Activated naive CD4-positive, alpha-beta T cell treated with anti-CD3 and anti-CD28 coated beads, Interleukin-2, amount 50 U/mL, for 24 hours (primary cell): Measurements from ENCODE around the gene CST7.

Source experiments
- H3K27ac Mint-ChIP-seq: one replicate; pipeline ENCODE4 v1.8.0; 2021; ENCODE audit warnings: mild to moderate bottlenecking, mixed read lengths
- H3K27me3 Mint-ChIP-seq: one replicate; pipeline ENCODE4 v1.8.0; 2021; ENCODE audit warnings: mixed read lengths
- H3K36me3 Mint-ChIP-seq: one replicate; pipeline ENCODE4 v1.8.0; 2021; ENCODE audit warnings: mixed read lengths
- H3K4me1 Mint-ChIP-seq: one replicate; pipeline ENCODE4 v1.8.0; 2021; ENCODE audit warnings: mixed read lengths
- H3K4me3 Mint-ChIP-seq: one replicate; pipeline ENCODE4 v1.8.0; 2021; ENCODE audit warnings: mild to moderate bottlenecking, mixed read lengths
- H3K9me3 Mint-ChIP-seq: one replicate; pipeline ENCODE4 v1.8.0; 2021; ENCODE audit warnings: mixed read lengths

The CST7 gene

DNA sequence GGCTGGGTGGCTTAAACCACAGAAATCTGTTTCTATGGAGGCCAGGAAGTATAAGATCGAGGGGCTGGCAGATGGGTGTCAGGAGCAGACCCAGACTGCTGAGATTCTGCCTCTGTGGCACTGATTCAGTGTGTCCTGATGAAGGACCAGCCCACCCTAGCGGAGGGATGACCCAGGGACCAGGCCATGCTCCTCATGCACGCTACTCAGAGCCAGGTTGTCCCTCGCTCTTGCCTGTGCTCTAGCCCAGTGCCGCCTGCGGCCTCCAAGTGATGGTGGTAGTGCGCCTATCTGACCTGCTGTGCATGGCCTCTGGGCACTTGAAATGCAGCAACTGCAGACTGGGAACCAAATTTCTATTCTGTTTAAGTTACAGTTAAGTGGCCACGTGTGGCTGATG is 56.6 kb downstream of the CST7 start:
- Mint-ChIP-seq H3K27ac (no peak overlapping the region), H3K4me3 (no peak overlapping the region), H3K36me3 (peaks cover 31% of the 10 kb centered on the region), H3K4me1 (peaks cover under 1% of the 10 kb centered on the region), H3K9me3 (peaks cover 6% of the 10 kb centered on the region), H3K27me3 (no peaks in the 10 kb centered on the region)

DNA sequence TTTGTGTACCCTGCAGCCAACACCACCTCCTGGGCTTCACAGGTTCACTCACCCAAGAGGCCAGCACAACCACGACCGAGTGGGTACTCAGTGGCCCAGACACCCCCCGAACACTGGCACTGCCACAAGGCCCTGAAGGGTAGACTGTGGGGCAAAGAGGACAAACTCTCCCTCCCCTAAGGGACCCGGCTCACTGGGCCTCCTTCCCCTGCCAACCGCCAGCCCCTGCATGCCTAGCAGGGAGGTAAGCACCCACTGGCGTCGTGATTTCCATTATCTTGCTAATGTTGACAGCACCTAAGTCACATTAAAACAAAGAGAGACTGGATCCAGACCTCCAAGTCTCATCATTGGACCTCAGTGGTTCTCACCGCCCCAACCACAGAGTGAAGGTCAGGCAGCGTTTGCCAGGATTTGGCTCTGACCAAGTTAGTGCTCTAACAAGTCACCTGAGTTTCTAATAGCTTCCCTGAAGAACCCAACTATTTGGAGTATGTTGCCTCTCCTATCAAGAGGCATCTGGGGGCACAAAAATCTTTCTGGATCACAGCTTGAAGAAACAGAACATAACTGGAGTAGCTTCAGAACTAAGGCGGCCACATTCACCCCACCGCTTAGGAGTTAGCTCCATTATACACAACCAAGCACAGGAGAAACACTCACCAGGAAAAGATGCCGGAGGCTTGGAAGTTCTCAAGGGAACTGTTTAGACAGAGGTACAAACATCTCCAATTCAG is 57.5 kb downstream of the CST7 start:
- H3K4me1 Mint-ChIP-seq: no peaks in the 10 kb centered on the region
- H3K27ac Mint-ChIP-seq: no peak overlapping the region
- no peak overlapping the region for H3K4me3 Mint-ChIP-seq
- peaks cover 6% of the 10 kb centered on the region for H3K9me3 Mint-ChIP-seq
- H3K36me3 Mint-ChIP-seq: peaks cover 31% of the 10 kb centered on the region
- no peaks in the 10 kb centered on the region for H3K27me3 Mint-ChIP-seq

DNA sequence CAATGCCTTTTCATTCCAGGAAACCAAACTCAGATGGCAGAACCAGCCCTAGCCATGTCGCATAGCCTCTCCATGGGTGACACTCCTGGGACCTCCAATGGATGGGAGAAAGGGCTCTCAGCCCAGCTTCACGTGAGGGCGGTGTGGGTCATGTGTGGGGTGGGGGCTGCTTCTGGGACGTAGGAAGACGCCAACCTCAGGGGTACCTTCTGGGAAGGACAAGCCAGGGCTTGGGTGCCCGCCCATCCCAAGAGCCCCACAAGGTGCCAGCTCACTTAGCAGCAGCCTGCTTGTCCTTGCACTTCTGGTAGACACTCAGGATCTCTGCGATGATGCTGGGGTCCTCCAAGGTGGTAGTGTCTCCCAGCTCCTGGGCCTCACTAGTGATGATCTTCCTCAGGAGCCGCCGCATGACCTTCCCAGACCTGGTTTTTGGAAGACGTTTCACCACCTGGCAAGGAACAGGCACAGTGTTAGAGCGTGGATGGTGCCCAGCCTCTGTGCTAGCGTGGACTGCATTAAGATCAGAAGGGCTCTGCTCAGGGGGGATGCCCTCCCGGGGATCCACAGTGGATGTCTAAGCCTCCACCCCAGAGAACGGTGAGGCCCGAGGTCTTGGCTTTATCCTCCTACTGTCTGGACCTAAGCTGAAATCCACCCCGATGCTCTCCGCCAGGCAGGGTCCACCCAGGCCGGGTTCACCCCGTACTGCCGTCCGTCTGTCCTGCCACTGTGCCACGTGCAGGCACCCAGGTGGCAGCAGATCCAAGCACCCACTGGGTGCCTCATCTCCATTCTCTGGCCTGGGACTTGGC is 58.6 kb downstream of the CST7 start:
- no peak overlapping the region for H3K4me3 Mint-ChIP-seq
- H3K27ac Mint-ChIP-seq: no peak overlapping the region
- H3K36me3 Mint-ChIP-seq: peaks cover 25% of the 10 kb centered on the region
- no peaks in the 10 kb centered on the region for H3K27me3 Mint-ChIP-seq
- no peaks in the 10 kb centered on the region for H3K4me1 Mint-ChIP-seq
- H3K9me3 Mint-ChIP-seq: peaks cover 3% of the 10 kb centered on the region

DNA sequence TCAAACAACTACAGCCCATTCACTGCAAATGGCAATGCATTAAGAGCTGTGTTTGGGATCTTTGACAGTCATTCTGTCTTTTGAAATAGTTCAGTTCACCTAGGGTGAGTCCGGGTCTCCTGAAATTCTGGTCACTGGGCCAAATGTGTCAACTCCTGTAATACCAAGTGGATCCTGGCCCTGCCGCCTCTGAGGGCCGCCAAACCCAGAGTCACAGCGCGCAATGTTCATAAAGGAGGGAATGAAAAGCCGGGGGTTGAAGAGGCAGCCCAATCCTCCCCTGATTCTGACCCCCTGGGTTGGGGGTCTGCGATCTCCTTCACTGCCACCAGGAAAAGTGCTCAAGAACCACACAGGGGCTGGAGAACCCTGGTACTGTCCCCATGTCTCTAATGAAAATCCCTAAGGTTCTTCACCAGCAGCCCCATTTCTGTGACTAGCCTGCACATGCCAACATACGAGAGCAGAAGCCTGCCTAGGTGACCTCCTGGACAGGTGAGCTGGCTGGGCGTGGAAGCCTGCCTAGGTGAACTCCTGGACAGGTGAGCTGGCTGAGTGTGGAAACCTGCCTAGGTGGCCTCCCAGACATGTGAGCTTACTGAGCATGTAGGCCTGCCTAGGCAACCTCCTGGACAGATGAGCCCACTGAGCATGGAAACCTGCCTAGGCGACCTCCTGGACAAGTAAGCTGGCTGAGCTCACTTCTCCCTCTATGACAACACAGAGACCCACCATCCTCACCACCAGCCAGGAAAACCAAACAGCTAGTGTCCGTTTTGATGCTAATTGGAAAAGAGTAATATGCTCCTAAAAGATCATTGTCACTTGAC is 59.5 kb downstream of the CST7 start:
- Mint-ChIP-seq H3K36me3 (peaks cover 20% of the 10 kb centered on the region), H3K4me3 (no peak overlapping the region), H3K9me3 (no peaks in the 10 kb centered on the region), H3K27ac (no peak overlapping the region), H3K4me1 (no peaks in the 10 kb centered on the region), H3K27me3 (no peaks in the 10 kb centered on the region)
